Left ventricle myocardium inferior (tissue), 1 donor: ENCODE results near the gene DCAF11. TPM values are rescaled to one million over a fixed set of nuclear protein-coding genes. Genes with fewer than 3 reads are reported as not detected.

Experiments used
- DNase-seq: peaks from one replicate; pipeline ENCODE4 v3.0.0-alpha.2; 2020
- H3K27ac ChIP-seq: fragments of 200-600 bp; replicated peaks from 2 replicates; pipeline ENCODE4 v1.8.0; 2021
- H3K27me3 ChIP-seq: fragments of 200-600 bp; 2 replicates; pipeline ENCODE4 v1.8.0; 2021; ENCODE audit warnings: low read depth
- H3K36me3 ChIP-seq: fragments of 200-600 bp; 2 replicates; pipeline ENCODE4 v1.8.0; 2021
- H3K4me1 ChIP-seq: fragments of 200-600 bp; 2 replicates; pipeline ENCODE4 v1.8.0; 2021
- H3K4me3 ChIP-seq: fragments of 200-600 bp; 2 replicates; pipeline ENCODE4 v1.8.0; 2021; ENCODE audit warnings: mild to moderate bottlenecking, moderate library complexity
- H3K9me3 ChIP-seq: fragments of 200-600 bp; replicated peaks from 2 replicates; pipeline ENCODE4 v1.8.0; 2021
- intact Hi-C: fragments of 100-400 bp; cut with micrococcal nuclease; formaldehyde crosslinking; loops from one replicate; pipeline ENCODE4 v1.11.0; 2022
- total RNA-seq: library from RNA; stranded (reverse); fragmentation: NEBNext Ultra II Directional; extraction: Animal tissue kit (Norgen Biotek cat#: 25700); gene quantifications from one replicate; pipeline ENCODE4 v1.2.1, GENCODE V29; 2021
- TF ChIP-seq, protein P1 (sequence below): fragments of 200-600 bp; IDR thresholded peaks from 2 replicates; pipeline ENCODE4 v1.8.0; 2021; ENCODE audit warnings: antibody characterized with exemption, mild to moderate bottlenecking, borderline replicate concordance
- donor health status: DM: no; HTN: yes; CAD: no; lungs with severe emphysema.

DCAF11 gene
- total RNA-seq, 1 donor from 2014 or later = 74.7 TPM

DNA sequence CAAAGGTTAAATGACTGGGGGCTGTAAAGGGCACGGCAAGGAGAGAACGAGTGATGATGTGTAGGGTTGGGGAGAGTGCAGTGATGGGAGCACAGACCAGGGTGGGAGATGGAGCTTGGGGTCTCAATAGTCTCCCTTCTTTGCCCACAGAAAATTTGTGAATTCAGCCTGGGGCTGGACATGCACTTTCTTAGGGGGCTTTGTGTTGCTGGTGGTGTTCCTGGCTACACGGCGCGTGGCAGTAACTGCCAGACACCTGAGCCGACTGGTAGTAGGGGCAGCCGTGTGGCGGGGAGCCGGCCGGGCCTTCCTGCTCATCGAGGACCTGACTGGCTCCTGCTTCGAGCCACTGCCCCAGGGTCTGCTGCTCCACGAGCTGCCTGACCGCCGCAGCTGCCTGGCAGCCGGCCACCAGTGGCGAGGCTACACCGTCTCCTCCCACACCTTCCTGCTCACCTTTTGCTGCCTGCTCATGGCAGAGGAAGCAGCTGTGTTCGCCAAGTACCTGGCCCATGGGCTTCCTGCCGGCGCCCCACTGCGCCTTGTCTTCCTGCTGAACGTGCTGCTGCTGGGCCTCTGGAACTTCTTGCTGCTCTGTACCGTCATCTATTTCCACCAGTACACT is 17.6 kb downstream of the DCAF11 start:
- peaks cover 45% of the 10 kb centered on the region for H3K4me1 ChIP-seq
- H3K9me3 ChIP-seq = no peaks in the 10 kb centered on the region
- peak overlapping the region; percentile 98 for H3K27ac ChIP-seq
- intact Hi-C loops = no loop called here
- TF ChIP-seq, protein P1, sequence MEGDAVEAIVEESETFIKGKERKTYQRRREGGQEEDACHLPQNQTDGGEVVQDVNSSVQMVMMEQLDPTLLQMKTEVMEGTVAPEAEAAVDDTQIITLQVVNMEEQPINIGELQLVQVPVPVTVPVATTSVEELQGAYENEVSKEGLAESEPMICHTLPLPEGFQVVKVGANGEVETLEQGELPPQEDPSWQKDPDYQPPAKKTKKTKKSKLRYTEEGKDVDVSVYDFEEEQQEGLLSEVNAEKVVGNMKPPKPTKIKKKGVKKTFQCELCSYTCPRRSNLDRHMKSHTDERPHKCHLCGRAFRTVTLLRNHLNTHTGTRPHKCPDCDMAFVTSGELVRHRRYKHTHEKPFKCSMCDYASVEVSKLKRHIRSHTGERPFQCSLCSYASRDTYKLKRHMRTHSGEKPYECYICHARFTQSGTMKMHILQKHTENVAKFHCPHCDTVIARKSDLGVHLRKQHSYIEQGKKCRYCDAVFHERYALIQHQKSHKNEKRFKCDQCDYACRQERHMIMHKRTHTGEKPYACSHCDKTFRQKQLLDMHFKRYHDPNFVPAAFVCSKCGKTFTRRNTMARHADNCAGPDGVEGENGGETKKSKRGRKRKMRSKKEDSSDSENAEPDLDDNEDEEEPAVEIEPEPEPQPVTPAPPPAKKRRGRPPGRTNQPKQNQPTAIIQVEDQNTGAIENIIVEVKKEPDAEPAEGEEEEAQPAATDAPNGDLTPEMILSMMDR = no peak
- H3K36me3 ChIP-seq = peaks cover 1% of the 10 kb centered on the region
- peak overlapping the region; percentile 59 for H3K4me3 ChIP-seq
- DNase-seq = no peak
- H3K27me3 ChIP-seq = no peaks in the 10 kb centered on the region

DNA sequence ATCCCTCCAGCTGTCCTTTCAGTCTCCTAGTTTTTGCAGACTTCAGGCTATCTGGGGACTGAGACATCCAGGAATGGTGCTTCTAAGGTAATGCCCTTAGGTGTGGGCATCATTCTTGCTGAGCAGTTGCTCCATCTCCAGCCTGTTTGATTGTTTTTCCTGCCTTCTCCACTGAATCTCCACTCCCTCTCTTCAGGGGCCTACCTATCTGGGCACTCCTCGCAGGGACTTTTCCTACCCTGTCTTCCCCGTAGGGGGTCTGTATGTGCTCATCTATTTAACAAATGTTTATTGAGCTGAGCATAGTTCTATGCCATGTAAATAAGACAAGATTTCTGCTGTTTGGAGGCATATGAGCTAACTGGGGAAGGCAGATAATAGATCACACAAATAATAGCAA is 18.4 kb downstream of the DCAF11 start:
- no peaks in the 10 kb centered on the region for H3K27me3 ChIP-seq
- peak overlapping the region; percentile 98 for H3K27ac ChIP-seq
- H3K4me3 ChIP-seq = peak overlapping the region; percentile 59
- no peak for DNase-seq
- no peaks in the 10 kb centered on the region for H3K9me3 ChIP-seq
- peaks cover 53% of the 10 kb centered on the region for H3K4me1 ChIP-seq
- intact Hi-C loops = no loop called here
- H3K36me3 ChIP-seq = peaks cover 9% of the 10 kb centered on the region
- TF ChIP-seq, protein P1 = no peak

GRCh38 chr14:24133735-24134134 is 19.2 kb downstream of the DCAF11 start:
- H3K4me1 ChIP-seq = peaks cover 59% of the 10 kb centered on the region
- H3K4me3 ChIP-seq = no peak overlapping the region
- H3K36me3 ChIP-seq = peaks cover 17% of the 10 kb centered on the region
- H3K9me3 ChIP-seq = no peaks in the 10 kb centered on the region
- intact Hi-C loops = no loop called here
- H3K27ac ChIP-seq = peak overlapping the region; percentile 98
- TF ChIP-seq, protein P1 = no peak
- DNase-seq = no peak
- no peaks in the 10 kb centered on the region for H3K27me3 ChIP-seq

DNA sequence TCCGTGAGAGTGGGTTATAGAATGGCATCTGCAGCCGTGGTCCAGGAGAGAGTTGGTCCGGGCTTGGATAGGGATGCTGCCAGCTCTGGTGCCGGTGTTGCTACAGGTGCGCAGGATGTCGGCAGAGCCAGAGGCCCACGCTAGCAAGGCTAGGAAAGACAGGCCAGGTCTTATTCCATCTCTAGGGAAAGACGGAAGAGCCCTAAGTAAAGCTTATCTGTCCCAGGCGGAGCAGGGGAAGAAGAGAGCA is 20.9 kb downstream of the DCAF11 start:
- intact Hi-C loops = no loop called here
- H3K36me3 ChIP-seq = peaks cover 28% of the 10 kb centered on the region
- H3K4me3 ChIP-seq = peak overlapping the region; percentile 91
- no peaks in the 10 kb centered on the region for H3K9me3 ChIP-seq
- TF ChIP-seq, protein P1 = no peak
- no peak for DNase-seq
- no peaks in the 10 kb centered on the region for H3K27me3 ChIP-seq
- peaks cover 72% of the 10 kb centered on the region for H3K4me1 ChIP-seq
- peak overlapping the region; percentile 94 for H3K27ac ChIP-seq

- intact Hi-C loops = no loop called here
- H3K27ac ChIP-seq = peak within 1 kb of the TSS; percentile 94
- TF ChIP-seq, protein P1 = no peak
- no peaks in the 10 kb centered on the region for H3K9me3 ChIP-seq
- peaks cover 72% of the 10 kb centered on the region for H3K4me1 ChIP-seq
- peak; percentile 95 for DNase-seq
- peaks cover 28% of the 10 kb centered on the region for H3K36me3 ChIP-seq
- H3K27me3 ChIP-seq = no peaks in the 10 kb centered on the region
- H3K4me3 ChIP-seq = peak within 1 kb of the TSS; percentile 91
Observed at GRCh38 chr14:24135834-24136683, 21.5 kb downstream of the DCAF11 start, which contains the start of gene PSME1. Gene PSME1, plus strand, starts transcription at chr14:24136194. Its CDS starts 69 bp downstream, at chr14:24136263.
